Activated CD8-positive, alpha-beta memory T cell treated with anti-CD3 and anti-CD28 coated beads for 48 hours (primary cell): Measurements from ENCODE around the gene SLC26A2.
A peak's percentile ranks its signal among the peaks of the same experiment; 100 is the strongest.

Experiments used
- DNase-seq, 3 experiments: peaks; one replicate each; pipeline ENCODE4 v3.0.0-alpha.2; 2020; ENCODE audit warnings: low read depth in 2 of 3, low spot score in 2 of 3

The SLC26A2 gene

DNA sequence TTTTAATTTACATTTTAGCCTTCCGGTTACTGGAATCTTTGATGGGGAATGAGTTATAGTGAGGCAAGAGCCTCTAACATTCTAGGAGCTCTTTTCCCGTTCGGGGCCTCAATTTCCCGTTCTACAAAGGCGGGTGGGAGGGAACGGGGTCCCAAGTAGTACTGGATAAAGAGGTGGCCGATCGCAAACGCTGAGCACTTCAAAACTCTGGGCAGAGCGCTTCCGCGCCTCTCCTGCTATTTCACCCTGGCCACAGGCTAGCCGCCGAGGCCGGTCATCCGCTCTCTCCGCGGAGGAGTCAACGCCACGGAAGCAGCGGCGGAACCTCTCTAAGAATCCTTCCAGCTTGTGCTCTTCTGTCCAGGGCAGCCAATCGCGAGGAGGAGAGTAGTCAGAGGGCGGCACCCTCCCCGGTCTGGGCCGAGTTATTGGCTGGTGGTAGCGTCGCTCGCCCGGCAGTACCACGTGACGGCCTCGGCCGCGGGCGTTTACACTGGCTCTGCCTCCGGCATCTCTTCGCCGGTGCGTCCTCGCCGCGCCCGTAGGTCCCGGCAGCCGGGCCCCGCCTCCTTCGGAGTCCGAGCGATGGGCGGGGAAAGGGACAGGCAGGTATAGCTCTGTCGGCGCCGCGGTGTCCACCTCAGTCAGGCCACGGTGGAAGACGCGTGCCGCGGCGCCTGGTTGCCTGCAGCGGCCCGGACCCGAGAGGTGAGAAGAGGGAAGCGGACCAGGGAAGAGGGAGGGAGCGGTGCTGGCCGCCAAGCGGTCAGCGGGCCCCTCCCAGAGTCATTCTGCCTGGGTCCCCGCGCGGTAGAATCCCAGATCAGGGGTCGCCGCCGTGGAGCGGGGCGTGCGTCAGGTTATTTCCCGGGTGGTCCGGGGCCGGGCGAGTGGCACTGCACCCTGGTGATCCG, at the start of gene SLC26A2:
TSS of gene SLC26A2 (plus strand) at position 487 of the 914 bp plus-strand sequence. CDS start 16,895 bp downstream, outside the sequence.
- DNase-seq, result peak; percentile 75 to 84 (median 83)

DNA sequence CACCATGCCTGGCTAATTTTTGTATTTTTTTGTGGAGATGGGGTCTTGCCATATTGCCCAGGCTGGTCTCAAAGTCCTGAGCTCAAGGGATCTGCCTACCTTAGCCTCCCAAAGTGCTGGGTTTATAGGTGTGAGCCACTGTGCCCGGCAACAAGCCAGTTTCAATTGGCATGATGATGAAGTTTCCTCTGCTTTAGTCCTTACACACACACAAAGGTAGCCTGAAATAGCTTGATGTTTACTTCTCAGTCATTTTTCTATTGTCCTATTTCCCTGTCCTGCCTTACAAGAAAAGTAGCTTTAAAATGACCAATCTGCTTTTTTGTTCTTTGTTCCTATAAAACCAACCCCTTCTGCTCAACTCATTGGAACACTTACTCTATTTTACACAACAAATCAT, 49.5 kb upstream of the SLC26A2 start:
- no peak for DNase-seq

DNA sequence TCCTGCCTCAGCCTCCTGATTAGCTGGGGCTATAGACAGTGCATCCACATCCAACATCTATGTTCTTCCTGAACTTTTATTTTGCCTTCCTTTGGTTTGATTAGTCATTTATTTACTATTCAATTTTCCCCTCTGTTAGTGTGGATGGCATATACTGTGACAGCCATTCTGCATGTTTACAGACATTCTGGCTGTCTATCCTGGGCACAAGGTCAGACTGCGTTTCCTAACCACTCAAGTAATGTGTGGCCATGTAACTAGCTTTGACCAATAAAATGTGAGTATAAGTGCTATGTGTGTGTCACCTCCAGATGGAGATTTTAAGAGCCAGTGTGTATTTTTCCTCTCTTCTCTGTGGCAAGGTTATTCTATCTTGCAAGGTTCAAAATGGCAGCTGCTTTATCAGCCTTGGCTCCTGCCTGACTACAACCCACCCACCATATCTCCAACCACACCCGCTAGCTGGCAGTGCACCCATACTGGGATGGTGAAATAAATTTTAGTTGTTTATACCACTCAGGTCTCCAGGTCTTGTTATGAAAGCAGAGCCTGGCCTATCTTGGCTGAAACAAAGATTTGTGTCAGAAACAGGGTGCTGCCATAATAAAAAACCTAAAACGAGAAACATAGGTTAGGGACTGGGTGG, 48.2 kb upstream of the SLC26A2 start:
- no peak for DNase-seq

DNA sequence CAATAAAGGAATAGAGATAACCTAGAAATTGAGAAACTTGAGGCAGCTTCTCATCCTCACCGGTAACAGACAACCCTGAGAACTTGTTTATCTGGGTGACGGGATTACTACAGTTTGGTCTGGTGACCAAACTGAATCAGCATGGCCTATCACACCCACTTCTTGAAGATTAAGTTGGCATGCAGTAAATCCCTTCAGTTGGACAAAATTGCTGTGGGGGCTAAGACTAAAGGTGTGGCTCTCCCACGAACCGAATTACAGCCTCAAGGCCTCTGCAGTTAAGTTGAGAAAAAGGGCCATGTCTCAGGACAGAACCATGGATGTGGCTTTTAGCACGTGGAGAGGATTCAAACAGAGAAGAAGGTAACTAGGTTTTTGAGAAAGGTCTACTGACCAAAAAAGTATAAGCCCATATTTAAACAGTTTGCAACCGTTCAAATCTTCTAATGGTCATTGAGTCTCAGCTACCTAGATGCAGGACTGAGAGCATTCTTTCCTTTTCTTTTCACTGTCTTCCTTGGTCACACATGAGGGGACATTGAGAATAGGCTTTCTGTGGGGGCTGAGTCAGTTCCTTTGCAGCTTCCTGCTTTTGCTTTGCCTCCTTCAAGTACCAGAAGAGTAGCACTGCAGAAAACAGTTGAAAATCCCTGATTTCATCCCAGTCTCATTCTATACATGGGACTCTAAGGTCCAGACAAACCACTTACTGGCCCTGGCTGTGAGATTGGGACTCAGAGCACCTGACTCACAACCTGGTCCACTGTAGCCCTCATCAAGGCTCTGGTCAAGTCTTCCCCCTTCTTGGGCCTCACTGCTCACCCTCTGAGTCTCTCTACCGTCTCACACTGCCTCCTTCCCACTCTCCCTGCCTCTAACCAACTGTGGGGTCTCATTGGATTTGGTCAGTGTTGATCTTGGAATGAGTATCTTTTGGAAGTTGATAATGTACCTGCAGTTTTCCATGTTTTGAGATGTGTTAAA, 46.8 kb upstream of the SLC26A2 start:
- DNase-seq, result no peak

DNA sequence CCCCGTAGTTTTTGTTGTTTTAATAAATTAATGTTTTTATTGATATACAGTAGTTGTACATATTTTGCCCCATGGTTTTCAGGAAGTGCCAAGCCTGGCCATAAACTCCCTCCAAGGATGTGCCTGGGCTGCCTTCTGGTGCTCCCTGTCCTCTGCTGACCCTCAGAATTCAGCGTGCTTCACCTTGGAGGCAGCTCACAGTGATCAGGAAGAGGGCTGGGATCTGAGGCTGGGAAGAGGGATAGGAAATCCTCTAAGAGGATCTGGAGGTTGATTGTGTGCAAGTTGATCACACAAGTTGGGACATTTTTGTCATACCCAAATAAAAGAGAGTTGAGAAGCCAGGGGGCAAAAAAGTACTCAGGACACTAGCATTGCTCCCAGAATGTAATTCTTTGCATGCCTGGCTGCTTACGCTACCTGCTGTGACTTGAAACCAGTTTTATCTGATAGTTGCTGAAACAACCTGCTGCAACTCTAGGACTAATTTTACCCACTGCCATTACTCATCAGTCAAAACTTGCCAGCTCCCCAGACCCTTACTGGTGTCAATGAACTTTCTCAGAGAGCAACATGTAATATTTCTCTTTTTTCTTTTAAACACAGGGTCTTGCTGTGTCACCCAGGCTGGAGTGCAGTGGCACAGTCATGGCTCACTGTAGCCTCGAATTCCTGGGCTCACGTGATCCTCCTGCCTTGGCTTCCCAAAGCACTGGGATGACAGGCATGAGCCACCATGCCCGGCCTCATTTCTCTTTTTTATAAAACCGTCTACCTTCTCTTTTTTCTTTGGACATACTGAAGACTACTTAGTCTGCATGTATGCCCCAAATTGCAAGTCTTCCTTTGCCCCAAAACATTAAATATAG, 44.9 kb upstream of the SLC26A2 start:
- no peak for DNase-seq

DNA sequence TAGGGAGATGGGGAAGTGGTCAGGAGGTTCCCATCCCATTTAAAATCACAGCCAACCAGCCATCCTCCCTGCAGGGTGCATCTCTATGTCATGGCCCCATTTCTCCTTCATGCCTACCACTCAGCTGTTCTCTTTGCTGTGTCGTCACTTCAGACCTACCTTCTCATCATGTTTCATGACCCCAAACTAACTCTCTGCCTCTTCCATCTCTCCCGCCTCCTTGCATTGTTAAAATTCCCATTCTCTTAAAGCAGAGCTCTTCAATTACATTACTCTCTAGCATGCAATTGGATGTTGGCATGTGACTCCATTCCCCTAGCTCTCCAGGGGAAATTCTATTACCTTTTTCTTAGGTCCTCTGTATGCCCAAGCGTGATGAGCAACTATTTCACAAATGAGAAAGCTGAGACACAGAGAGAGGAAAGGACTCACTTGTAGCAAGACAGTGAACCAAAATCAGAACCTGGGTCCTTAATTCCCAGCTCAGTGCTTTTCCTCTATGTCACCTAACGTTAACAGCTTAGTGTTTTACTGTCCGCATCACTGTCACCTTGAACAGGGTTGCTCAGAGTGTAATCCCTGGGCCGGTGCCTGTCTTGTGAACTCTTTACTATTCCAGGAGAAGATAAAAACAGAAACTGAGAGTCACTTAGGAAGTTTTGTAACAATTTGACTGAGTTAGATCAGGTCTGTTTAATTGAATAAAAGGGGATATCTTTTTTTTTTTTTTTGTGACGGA, 44.1 kb upstream of the SLC26A2 start:
- no peak for DNase-seq

DNA sequence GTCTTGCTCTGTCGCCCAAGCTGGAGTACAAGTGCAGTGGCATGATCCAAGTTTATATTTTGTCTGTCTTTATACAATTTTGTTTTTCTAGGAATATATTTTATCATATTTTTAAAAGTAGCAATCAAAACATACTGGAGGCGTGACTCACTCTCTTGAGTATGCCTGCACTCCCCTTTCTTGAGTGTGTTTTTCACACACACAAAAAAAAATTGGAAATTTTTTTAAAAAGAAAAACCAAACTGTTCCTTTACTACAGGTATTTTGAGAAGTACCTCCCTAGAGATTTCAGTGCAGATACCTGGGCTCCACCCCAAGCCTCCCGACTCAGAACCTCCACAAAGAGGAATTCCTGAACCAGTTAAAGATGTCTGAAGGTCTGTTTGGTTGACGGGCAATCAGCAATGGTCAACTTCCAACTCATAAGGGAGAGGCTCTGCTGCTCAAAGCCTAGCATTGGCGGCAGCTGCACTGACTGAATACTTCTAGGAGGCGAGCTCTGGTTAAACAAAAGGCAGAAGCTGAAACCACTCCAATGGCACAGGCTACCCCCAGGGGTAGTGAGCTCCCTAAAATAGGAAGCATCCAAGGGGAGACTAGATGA, 43.4 kb upstream of the SLC26A2 start:
- DNase-seq, result no peak

DNA sequence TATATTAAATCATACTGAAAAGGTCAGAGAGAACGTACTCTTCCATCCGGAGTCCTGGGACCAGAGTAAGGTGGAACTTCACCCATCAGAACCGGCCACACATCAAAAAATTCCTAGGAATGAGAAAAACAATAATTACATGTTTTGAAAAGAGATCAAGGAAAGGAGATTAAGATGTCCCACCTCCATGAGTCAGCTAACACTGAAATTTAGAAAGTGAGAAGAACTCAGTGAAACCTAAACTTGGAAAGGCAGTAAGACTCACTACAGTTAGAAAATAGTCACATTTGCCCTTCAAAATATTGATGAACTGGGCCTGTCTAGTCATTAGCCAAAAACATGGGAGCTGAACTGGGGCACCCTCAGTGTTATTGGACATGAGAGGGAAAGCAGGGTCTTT, 39.0 kb upstream of the SLC26A2 start:
- no peak for DNase-seq

DNA sequence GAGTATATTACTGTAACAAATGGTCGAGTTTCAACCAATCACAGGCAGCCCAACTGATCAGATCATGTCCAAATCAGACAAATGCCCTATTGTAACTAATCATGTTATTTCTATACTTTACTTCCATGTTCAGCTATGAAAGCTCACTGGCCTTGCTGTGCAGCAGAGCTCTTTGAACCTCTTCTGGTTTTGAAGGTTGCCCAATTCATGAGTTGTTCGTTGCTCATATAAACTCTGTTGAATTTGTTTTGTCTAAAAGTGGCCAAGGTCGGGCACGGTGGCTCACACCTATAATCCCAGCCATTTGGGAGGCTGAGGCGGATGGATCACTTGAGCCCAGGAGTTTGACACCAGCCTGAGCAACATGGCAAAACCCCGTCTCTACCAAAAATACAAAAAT, 37.6 kb upstream of the SLC26A2 start:
- DNase-seq, result no peak

DNA sequence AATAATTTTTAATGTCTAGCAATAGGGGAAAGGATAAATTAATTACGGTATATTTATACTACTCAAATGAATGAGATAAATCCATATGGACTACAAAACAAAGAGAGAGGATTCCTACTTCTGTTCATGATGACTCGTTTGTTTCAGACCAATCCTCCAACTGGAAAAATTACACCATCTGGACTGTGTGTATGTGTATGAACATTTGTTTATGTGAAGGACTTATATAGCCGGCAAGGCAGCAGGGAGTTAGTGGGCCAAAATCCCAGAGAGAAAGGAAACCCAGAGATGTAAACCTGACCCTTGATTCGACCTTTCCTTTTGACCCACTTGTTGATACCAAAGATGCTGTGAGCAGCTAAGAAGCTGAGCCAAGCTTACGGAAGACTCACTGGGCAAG, 36.1 kb upstream of the SLC26A2 start:
- DNase-seq, result no peak

DNA sequence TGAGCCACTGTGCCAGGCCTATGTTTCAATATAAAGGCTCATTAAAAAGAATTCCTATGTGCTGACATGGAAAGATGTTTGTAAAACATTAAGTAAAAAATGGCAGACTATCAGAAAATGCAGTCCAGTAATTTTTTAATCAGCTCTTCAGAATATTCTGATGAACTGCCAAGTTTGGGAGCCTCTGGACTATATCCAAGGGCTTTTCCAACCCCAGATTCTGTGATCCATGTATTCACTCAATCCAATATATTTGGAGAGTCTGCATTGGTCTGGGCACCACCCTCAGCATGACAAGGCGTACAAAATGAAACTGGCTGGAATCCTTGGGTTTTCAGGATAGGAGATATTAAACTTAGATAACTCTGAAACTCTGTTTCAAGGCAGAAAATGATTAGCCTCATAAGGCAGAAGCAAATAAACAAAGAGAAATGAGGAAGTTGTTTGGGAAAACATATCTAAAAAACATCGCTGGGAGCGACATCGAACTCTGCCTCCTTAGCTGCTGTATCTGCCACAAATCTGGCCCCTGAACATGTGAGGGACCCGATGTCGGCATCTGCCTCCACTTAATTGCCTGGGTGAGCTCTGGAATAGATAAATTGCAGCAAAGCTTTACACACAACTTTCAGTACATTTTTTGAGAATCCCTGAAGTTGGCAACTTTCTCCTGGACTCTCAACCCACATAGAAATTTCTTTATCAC, 30.4 kb upstream of the SLC26A2 start:
- no peak for DNase-seq

DNA sequence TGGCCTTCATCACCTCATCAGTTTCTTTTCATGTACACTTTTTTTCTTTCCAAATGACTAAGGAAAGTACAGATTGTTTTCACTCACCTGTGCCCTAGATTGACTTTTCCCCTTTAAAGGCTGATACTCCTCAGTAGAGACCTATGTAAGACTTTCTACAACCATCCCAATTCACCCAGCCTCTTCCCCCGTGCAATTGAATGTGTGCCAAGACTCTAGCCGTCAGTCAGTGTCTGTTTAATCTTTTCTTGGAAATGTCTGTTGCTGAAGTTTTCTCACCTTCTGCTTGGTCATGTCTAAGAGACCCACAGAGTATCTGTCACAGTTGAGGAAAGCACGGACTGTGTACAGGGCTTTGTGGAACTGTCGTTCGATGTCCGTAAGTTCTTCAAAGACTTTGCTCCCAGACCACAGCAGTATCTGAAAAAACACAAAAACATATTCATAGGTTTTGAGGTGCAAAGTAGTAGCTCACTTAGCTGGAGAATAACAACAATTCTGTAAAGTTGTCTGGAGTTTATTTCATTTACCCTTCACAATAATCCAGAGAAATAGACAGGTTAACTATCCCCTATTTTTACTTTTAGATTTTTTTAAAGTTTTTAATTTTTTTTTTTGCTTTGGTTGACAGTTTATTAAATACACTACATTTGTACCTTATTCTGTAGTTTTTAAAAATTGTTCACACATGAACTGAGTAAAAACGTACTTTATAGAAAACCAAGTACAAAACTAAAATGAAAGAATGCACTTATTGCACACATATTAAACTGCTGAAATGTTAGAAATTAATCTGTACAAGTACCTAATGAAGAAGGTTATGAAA, 29.6 kb upstream of the SLC26A2 start:
- no peak for DNase-seq

DNA sequence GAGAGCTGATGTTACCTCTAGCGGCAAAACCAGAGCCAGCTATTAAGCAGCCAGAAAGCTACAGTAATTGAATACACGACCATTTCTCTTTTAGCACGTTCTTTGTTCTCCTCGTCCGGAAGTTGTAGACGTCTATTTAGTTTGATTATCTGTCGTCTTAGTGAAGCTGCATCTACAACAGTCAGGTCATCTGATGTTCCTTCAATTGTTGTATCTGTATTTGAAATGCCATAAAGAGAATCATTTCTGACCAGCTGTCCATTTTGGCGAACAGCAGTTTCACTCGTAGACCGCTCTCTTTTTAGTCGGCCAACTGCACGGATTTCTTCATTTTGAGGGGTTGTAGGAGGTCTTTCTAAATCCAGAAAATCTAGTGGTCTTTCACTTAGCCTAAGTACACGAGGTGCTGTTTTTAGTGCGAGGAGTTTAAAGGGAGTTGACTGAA, 28.5 kb upstream of the SLC26A2 start:
- no peak for DNase-seq

DNA sequence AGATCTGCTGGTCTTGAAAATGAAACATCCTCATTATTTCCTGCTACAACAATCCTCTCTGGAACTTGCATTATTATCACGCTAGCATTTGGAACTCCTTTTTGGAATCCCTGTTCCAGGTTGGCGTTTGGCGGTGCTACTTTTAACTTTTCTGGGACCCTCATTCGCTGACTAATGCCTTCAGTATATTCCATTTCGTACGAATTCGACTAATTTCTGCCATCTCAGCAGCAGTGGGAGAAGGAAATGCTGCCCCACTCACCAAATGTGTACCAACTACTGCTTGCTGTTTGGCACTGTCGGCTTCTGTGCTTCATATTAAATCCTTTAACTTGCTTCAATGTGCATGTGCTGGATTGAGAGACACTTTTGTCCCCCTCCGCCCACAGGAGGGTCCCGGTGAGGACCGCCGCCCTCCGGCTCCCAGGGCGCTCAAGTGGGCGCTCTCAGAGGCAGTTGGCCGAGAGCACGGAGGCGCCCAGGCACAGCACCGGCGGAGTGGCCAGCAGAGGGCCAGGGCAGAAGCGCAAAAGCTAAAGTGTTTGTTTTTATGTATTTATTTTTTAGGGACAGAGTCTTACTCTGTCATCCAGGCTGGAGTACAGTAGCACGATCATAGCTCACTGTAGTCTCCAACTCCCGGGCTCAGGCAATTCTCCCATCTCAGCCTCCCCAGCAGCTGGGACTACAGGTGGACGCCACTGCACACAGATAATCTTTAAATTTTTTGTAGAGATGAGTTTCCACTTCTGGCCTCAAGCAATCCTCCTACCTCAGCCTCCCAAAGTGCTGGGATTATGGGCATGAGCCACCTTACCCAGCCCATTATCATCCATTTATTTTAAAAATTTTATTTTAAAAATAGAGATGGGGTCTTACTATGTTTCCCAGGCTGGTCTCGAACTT, 27.9 kb upstream of the SLC26A2 start:
- no peak for DNase-seq

DNA sequence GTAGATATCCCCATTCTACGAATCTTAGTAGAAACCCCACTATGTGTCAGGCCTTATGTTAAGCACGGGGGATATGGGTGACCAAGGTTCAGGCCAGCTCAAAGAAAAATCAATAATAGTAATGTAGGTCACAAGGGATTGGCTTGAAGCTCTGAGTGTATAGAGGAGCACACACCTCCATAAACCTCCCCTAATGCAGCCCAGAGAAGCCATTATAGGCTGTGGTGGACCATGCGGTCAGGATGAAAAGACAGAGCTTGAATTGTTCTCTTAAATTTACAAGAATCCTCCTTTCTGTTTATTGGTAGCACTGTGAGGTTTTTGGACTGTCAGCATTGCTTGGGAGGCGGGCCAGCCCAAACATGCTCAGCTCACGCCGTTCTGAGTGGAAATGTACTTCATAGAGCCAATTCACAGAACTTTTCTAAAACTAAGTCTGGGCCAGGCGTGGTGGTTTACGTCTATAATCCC, 25.1 kb upstream of the SLC26A2 start:
- no peak for DNase-seq

DNA sequence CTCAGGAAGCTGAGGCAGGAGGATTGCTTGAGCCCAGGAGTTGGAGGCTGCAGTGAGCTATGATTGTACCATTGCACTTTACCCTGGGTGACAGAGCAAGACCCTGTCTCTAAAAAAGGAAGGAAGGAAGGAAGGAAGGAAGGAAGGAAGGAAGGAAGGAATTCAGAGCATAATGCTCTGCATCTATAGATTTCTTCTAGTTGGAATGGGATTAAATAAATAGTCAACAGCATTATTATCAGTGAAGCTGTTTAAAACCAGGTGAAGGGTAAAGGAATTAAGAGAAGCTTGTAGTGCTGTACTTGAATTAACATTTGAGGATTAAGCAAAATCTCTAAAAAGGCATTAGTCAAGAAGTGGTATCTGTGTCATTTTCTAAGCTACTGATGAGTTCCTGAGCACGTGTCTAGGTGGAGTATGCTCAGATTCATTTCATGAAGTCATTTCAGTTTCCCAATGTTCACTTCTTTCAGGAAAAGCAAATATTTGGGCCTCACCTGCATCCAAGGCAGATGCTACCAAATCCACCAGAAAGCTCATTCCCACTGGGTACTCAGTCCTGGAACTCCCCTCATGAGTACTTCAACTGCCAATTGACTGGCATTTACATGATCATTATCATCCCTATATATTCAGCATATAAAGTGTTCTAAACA, 24.4 kb upstream of the SLC26A2 start:
- DNase-seq, result no peak
